Cardiac muscle cell (in vitro differentiated cells and primary cell): ENCODE measurements around the gene MLPH. TPM values are rescaled to one million over a fixed set of nuclear protein-coding genes. Genes with fewer than 3 reads are reported as not detected.
A peak's percentile ranks its signal among the peaks of the same experiment; 100 is the strongest.

Source experiments
- DNase-seq, 2 donors: peaks; one replicate each; pipeline versions ENCODE4 v3.0.0 to v3.0.0-alpha.2; 2010 to 2017; ENCODE audit warnings: low read depth in 1 of 2, low spot score in 1 of 2
- H3K27ac ChIP-seq: fragments of 200-600 bp; sonication (generic); 2 replicates; pipeline ENCODE4 v1.5.1; 2016
- H3K27me3 ChIP-seq: fragments of 200-600 bp; sonication (generic); 2 replicates; pipeline ENCODE4 v1.6.0; 2016; ENCODE audit warnings: control low read depth
- H3K36me3 ChIP-seq: fragments of 200-600 bp; sonication (generic); 2 replicates; pipeline ENCODE4 v1.5.1; 2016; ENCODE audit warnings: control low read depth
- H3K4me1 ChIP-seq: fragments of 200-600 bp; sonication (generic); 2 replicates; pipeline ENCODE4 v1.8.1; 2017; ENCODE audit warnings: low read depth, mild to moderate bottlenecking, mixed run types
- H3K4me3 ChIP-seq: fragments of 200-600 bp; sonication (generic); 2 replicates; pipeline ENCODE4 v1.5.1; 2016; ENCODE audit warnings: mild to moderate bottlenecking
- H3K9me3 ChIP-seq: fragments of 200-600 bp; sonication (generic); 2 replicates; pipeline ENCODE4 v1.5.1; 2017; ENCODE audit warnings: low read depth, mild to moderate bottlenecking, control low read depth
- polyA plus RNA-seq: library from polyadenylated mRNA; unstranded; fragments of >200 nt; fragmentation: Nextera tagmentation; extraction: Ambion mirVana; gene quantifications from 2 replicates; pipeline ENCODE4 v1.2.1, GENCODE V29; 2016
- total RNA-seq: library from RNA; depleted of rRNA; stranded (reverse); fragments of >200 nt; gene quantifications from 2 replicates; pipeline ENCODE4 v1.2.3, GENCODE V29; 2016
- TF ChIP-seq, protein P1 (sequence below): IDR thresholded peaks from 2 replicates; pipeline ENCODE4 v1.5.1; 2012; ENCODE audit warnings: low read depth, mild to moderate bottlenecking, low read length

Gene MLPH
- total and polyA plus RNA-seq, 2 experiments from 2014 or later: 0.27 to 1.4 TPM

DNA sequence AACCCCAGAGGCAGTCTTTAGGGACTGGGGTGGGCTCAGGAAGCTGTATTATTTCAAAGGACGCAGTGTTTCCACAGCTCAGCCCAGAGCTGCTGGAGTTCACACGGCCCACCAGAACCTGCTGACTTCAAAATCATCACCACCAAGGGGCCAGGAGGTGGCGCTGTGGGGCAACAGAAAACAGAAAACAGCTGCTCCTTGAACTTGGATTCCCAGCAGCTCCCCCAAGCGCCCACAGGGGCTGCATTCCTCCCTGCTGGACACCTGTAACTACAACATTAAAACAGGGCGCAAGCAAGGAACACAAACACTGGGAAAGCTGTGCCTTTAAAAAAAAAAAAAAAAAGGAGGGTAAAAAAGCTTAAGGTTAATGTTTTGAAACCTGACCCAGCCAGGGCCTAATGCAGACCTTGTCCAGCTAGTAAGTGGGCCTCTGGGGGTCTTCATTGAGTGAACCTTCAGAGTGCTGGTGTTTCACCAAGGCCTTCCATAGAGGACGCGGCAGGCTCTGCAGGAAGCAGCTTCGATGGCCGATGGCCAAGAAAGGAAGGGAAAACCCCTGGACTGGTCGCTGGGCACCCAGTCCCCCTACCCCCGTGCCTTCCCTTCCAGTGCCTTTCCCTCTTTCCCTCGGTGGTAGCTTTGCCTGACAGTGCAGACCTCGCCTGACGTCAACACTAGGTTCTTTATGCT, 25.9 kb downstream of the MLPH start:
- peak; percentile 91 to 92 for DNase-seq
- H3K27me3 ChIP-seq: no peaks in the 10 kb centered on the region
- peaks cover 34% of the 10 kb centered on the region for H3K4me1 ChIP-seq
- H3K4me3 ChIP-seq: no peak overlapping the region
- no peaks in the 10 kb centered on the region for H3K9me3 ChIP-seq
- TF ChIP-seq, protein P1, sequence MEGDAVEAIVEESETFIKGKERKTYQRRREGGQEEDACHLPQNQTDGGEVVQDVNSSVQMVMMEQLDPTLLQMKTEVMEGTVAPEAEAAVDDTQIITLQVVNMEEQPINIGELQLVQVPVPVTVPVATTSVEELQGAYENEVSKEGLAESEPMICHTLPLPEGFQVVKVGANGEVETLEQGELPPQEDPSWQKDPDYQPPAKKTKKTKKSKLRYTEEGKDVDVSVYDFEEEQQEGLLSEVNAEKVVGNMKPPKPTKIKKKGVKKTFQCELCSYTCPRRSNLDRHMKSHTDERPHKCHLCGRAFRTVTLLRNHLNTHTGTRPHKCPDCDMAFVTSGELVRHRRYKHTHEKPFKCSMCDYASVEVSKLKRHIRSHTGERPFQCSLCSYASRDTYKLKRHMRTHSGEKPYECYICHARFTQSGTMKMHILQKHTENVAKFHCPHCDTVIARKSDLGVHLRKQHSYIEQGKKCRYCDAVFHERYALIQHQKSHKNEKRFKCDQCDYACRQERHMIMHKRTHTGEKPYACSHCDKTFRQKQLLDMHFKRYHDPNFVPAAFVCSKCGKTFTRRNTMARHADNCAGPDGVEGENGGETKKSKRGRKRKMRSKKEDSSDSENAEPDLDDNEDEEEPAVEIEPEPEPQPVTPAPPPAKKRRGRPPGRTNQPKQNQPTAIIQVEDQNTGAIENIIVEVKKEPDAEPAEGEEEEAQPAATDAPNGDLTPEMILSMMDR: peak; percentile 94
- H3K27ac ChIP-seq: peak overlapping the region; percentile 94
- no peaks in the 10 kb centered on the region for H3K36me3 ChIP-seq

DNA sequence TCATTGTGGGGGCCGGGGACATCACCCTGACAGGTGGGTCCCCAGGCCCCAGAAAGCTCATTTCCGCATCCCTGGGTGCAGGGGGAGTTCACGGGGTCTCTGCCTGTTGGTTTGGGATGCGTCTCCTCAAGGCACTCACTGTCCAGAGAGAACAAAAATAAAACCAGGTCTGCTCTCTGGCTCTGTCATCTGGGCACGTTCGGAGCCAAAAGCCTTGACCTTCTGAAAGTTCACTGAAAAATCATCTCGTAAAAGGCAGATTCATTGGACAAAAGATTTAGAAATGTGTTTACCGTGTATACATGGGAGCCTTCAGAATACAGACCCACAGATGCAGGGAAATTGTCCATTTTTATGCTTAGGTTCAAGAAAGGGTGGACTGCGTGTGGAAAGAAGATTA, 26.6 kb downstream of the MLPH start:
- DNase-seq: no peak
- H3K4me1 ChIP-seq: peaks cover 34% of the 10 kb centered on the region
- H3K36me3 ChIP-seq: no peaks in the 10 kb centered on the region
- H3K4me3 ChIP-seq: no peak overlapping the region
- no peaks in the 10 kb centered on the region for H3K27me3 ChIP-seq
- H3K9me3 ChIP-seq: no peaks in the 10 kb centered on the region
- TF ChIP-seq, protein P1: no peak
- peak overlapping the region; percentile 94 for H3K27ac ChIP-seq

DNA sequence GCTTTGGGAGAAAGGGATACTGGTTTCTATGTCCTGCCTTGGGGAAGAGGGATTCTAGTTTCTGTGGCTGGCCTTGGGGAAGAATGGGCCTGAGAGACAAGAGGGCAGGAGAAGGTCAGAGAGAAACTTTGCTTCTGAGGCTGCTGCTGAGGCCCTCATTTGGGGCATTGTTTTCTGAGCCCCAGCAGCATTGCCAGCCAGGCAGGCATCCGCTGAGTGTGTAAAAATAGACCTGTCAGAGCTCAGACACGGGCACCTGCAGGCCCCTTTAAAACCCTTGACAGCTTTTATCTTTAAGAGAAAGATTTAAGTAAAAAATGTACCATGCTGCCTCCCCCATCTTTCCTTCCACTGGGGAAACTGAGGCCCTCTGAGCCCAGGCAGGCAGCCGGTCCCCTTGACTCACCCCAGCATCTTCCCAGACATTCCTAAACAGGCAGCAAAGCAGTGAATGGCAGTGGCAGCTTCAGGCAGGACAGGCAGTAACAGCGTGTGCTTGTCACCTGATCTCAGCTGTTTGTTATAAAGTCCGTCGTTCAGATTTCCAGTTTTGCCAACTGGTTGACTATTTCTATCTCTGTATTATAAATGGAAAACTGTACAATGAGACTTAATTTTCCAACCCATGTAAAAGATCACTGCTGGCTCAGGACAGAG, 27.6 kb downstream of the MLPH start:
- H3K4me1 ChIP-seq: peaks cover 34% of the 10 kb centered on the region
- TF ChIP-seq, protein P1: no peak
- peak in 1 of 2 donors; percentile 75 for DNase-seq
- H3K4me3 ChIP-seq: no peak overlapping the region
- no peaks in the 10 kb centered on the region for H3K9me3 ChIP-seq
- H3K27ac ChIP-seq: peak overlapping the region; percentile 94
- no peaks in the 10 kb centered on the region for H3K27me3 ChIP-seq
- H3K36me3 ChIP-seq: no peaks in the 10 kb centered on the region

DNA sequence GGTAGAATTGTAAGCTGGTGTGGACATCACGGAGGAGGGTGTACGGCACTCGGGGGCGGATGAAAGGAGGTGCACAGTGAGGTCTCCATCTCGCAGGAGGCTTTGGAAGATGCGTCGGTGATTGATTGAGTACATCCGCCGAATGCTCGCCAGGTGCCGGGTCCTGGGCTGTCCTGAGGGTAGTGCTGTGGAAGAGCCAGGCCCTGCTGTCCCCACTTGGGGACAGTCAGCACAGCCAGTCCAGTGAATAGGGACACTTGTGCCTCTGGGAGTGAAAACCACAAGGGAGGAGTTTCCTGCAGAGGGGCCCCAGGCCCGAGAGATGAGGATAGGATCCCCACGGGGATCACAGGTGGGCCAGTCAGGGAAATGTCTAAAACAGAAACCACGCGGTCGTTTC, 28.1 kb downstream of the MLPH start:
- H3K4me1 ChIP-seq: peaks cover 34% of the 10 kb centered on the region
- H3K27ac ChIP-seq: peak overlapping the region; percentile 94
- H3K9me3 ChIP-seq: no peaks in the 10 kb centered on the region
- TF ChIP-seq, protein P1: no peak
- DNase-seq: no peak
- H3K36me3 ChIP-seq: no peaks in the 10 kb centered on the region
- H3K27me3 ChIP-seq: no peaks in the 10 kb centered on the region
- H3K4me3 ChIP-seq: no peak overlapping the region

DNA sequence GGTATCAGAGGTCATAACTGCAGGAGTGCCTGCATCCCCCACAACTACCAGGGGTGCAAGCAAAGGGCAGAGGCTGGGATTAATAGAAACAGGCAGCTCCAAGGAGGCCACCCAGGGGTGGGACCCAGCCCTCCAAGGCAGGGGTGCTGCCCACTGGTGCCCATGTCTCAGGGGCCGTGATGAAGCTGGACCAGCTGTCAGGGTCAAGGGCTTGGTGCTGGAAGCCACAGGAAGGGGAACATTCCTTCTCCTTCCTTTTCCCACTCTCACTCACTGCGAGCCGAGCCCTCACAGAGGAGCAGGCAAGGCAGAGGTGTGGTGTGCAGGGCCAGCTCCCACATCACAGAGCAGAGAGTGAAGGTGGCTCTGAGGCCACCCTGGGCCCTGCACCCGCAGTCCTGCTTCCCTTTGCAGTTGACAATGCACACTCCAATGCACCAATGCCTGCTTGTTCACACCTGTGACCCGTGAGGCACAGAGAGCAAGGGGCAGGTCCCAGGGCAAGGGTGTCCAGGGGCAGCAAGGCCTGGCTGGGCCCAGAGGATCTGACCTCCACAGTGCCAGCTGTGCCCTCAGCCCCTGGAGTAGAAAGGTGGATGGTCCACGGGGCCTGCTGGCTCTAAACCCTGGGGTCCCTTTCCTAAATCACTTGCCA, 28.7 kb downstream of the MLPH start:
- TF ChIP-seq, protein P1: no peak
- peaks cover 34% of the 10 kb centered on the region for H3K4me1 ChIP-seq
- no peak overlapping the region for H3K4me3 ChIP-seq
- DNase-seq: no peak
- H3K9me3 ChIP-seq: no peaks in the 10 kb centered on the region
- H3K36me3 ChIP-seq: no peaks in the 10 kb centered on the region
- H3K27ac ChIP-seq: peak overlapping the region; percentile 94
- no peaks in the 10 kb centered on the region for H3K27me3 ChIP-seq
